ENCODE data around the gene CTBS.
"Not testable (repeated sequence)": the region's sequence is repeated elsewhere in the genome, so short reads cannot be mapped to it uniquely, and the experiment has no call there.

Gene CTBS

DNA sequence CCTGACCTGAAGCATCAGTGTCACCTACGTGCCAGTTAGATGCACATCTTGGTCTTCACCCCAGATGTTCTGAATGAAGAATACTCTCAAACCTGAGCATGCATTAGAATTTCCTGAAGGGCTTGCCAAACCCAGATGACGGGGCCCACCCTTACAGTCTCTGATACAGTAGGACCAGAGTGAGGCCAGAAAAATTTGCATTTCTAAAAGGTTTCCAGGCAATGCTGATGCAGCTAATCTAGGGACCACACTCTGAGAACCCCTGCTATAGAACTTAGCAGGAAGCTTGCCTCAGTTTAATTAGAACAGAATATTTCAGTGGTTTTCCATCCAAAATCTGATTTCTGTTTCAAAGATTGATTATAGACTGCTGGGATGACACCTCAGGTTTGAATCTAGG lies 9.9 kb upstream of the CTBS start:
- DNase-seq: no peak

DNA sequence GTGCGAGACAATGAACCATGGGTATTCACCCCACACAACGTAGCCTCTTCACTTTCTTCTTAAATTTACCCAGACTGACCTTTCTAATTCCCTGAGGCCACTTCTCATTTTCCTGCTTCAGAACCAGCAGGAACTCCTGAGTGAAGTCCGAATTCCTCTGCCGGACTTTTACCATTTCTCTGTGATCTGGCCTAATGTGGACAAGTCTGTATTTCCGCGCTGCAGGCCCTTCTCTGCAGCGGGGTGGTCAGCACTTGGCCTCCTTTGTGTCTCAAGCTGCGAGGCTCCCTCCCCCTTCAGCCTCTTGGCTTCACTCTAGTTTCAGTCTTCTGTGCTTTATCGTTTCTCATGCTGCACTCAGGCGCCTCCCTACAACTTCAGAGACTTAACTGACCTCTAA lies 9.4 kb upstream of the CTBS start:
- DNase-seq: no peak

DNA sequence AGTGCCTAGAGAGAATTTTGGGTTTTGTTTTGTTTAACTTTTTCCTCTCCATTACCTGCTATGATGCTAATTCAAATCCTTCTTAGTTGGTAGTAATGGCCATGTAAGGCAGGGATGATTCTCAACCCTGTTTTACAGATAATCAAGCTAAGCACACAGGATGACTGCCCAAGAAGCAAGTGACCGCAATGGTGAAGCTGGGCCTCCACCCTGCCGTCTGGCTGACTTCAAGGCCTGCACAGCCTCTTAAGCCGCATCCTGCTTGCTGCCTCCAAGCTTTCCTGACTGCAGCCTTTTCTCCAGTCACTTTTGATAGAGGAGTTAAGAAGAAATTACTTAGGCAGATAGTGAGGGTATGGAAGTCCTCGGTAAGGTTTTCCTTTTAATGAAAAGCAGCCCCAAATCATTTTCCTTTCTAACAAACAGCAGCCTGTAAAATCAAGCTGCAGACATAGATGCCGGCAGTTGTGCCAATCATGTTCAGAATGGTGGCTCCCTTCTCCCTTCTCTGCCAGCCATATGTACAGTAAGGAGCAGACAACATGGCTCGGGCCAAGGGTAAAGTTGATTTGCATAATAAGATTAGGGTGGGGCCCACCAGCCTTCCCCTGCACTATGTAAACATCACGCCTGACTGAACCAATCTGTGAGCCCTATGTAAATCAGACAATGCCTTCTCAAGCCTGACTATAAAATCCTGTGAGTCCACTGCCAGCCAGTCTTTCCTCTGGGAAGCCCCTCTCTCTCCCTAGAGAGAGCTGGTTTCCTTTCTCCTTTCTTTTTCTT lies 8.8 kb upstream of the CTBS start:
- peak; percentile 6 for DNase-seq

DNA sequence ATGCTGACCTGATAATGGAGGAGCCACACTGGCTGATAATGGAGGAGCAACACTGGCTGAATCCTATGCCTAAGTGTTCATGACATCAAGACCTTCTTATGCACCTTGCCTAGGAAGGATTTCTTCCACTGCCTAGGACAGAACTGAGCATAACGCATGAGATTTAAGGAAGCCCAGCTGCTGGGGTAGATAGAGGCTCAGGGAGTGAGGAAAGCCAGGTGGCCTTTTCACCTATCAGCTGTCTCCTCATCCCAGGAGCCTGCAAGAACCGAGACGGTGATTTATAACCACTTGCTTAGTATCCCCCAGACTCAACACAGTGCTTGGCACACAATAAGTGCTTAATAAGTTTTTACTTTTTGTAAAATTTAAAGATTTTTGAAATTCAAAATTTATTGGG lies 7.4 kb upstream of the CTBS start:
- DNase-seq: no peak

DNA sequence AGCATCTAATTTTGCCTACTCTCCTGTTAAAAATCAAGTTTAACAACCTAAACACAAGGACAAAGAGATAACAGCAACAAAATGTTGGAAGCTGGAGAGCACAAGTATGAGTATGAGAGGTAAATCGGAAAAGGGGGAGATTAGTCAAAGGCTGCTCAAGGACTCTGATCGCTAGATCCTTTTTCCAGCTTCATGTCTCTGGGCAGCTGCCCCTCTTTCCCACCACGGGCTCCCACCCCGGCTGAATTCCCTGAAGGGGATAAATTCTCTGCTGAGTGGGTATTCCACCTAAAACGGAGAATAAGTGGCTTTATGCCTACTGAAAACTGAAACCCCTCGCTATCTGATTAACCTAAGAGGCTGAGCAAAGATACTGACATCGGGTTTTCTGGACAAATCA lies 696 bp upstream of the CTBS start:
- peak; percentile 11 for DNase-seq

- no peak for DNase-seq
Observed at GRCh38 chr1:84573481-84573966, 716 bp downstream of the CTBS start.

GRCh38 chr1:84571150-84571535 lies 3.1 kb downstream of the CTBS start:
- DNase-seq: no peak

DNA sequence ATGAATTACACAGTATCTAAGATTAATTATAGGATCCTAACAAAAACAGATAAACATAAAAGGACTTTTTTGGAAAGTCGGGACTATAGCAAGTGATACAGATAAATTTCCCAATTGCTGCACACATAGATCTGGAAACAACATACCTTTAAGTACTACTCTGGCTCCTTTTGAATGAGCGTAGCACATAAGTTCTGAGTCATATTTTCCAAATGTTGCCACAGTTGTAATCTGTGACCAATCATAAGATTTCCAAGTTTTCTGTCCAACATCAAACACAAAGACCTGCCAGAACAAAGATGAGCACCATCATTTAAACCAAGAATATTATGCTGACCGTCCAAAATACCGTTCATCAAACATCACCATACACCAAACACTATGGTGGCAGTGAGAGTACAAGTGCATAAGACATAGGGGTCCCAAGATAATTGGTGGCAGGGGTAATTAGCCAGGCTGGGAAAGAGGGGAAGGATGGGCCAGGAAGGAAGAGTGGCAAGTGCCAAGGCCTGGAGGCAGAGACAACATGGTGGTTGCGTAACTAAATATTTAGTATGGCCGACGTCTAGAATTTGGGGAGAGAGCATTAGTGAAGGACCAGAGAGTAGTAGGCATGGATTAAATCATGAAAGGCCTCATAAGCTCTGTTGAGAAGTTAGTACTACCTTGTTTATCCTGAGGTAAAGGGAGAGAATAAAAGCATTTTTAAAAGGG lies 3.6 kb downstream of the CTBS start:
- DNase-seq: no peak

GRCh38 chr1:84569216-84569615 lies 5.0 kb downstream of the CTBS start:
- no peak for DNase-seq

- DNase-seq: no peak
Observed at GRCh38 chr1:84550826-84551225, 23.4 kb downstream of the CTBS start.

DNA sequence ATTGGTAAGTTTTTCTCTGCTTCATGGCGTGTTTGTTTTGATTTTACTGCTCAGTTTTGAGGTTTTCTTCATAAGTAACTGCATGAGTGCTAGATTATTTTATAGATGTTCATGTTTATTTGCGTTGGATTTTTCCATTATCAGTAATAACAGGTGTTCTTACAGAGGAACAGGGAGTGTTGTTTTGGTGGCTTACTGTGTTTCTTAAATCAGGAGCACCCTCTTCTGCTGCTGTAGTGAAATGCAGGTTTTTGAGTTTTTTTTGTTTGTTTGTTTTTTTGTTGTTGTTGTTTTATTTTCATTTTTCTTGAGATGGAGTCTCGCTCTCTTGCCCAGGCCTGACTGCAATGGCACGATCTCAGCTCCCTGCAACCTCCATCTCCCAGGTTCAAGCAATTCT lies 32.6 kb downstream of the CTBS start:
- no peak for DNase-seq

GRCh38 chr1:84540759-84541158 lies 33.5 kb downstream of the CTBS start:
- DNase-seq: no peak

GRCh38 chr1:84539972-84540371 lies 34.3 kb downstream of the CTBS start:
- DNase-seq: no peak

GRCh38 chr1:84538599-84538998 lies 35.6 kb downstream of the CTBS start:
- no peak for DNase-seq

GRCh38 chr1:84525779-84526178 lies 48.5 kb downstream of the CTBS start:
- no peak for DNase-seq

GRCh38 chr1:84524590-84524989 lies 49.6 kb downstream of the CTBS start:
- no peak for DNase-seq

DNA sequence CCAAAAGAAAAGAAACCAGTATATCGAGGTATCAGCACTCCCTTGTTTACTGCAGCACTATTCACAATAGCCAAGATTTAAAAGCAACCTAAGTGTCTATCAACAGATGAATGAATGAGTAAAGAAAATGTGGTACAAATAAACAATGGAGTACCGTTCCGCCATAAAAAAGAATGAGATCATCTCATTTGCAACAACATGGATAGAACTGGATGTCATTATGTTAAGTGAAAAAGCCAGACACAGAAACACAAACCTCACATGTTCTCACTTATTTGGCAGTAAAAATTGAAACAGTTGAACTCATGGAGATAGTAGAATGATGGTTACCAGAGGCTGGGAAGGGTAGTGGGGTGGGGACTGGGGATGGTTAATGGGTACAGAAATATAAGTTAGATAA lies 63.6 kb downstream of the CTBS start:
- DNase-seq: no peak

DNA sequence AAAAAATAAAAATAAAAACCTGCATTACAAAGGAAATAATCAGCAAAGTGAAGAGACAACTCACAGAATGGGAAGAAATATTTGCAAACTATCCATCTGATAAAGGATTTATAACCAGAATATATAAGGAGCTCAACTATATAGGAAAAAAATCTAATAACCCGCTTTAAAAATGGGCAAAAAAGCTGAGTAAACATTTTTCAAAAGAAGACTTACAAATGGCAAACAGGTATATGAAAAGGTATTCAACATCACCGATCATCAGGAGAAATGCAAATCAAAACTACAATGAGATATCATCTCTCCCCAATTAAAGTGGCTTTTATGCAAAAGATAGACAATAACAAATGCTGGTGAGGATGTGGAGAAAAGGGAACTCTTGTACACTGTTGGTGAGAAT lies 64.1 kb downstream of the CTBS start:
- no peak for DNase-seq

- DNase-seq: no peak
Observed at GRCh38 chr1:84509029-84509428, 65.2 kb downstream of the CTBS start.

DNA sequence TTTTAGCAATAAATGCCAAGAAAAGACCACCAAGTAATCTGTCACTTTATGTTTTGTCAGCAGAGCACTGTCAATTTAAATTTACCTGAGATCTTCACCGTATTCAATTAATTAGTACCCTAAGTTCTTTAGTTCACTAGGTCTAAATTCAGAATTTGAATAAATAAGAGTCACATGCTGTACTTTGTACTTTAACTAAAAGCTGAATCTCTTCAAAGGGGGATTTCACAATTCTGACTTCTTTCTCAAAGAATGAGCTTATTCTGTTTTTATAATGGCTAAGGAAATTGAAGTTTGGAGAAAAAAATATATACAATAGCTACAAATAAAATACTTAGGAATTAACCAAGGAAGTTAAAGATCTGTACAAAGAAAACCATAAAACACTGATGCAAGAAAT lies 65.7 kb downstream of the CTBS start:
- DNase-seq: no peak

DNA sequence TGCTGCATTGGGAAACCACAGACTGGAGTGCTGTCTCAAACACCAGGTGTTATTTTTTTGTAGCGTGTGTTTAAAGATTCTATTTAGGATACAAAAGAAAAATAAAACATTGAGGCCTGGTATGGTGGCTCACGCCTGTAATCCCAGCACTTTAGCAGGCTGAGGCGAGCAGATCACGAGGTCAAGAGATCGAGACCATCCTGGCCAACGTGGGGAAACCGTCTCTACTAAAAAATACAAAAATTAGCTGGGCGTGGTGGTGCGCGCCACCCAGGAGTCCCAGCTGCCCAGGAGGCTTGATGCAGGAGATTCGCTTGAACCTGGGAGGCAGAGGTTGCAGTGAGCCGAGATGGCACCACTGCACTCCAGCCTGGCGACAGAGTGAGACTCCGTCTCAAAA lies 66.4 kb downstream of the CTBS start:
- DNase-seq: not testable (repeated sequence)

GRCh38 chr1:84506729-84507453 lies 67.3 kb downstream of the CTBS start:
- DNase-seq: no peak

GRCh38 chr1:84506002-84506728 lies 68.1 kb downstream of the CTBS start, which contains the start of the genes GNG5 and SPATA1:
TSS of gene GNG5 (minus strand) at chr1:84506581. CDS start at chr1:84506091, 490 bp downstream.
TSS of gene SPATA1 (plus strand) at chr1:84506386. CDS start at chr1:84516360, 9,974 bp downstream.
- DNase-seq: peak; percentile 94

Measured in NCI-H1092 treated with DMSO at 0.1 percent for 48 hours (cell line).